ENCODE data around the gene PEX11B.

PEX11B gene

GRCh38 chr1:145944532-145944931 is 26.0 kb upstream of the PEX11B start:
- Histone ChIP-seq H4K20me1 (ENCODE audit: insufficient read depth, low read length) (no peaks in the 10 kb centered on the region; the same call in 1 of the 2 replicates), H3K36me3 (ENCODE audit: insufficient read depth, low read length) (peaks cover 56% of the 10 kb centered on the region), H3K4me1 (ENCODE audit: insufficient read depth, low read length) (no peaks in the 10 kb centered on the region), H3K27ac (ENCODE audit: low read length) (no peak overlapping the region), H2AFZ (ENCODE audit: low read depth, low read length) (no peak overlapping the region), H3K27me3 (ENCODE audit: insufficient read depth, low read length, poor library complexity) (no peaks in the 10 kb centered on the region), H3K4me2 (ENCODE audit: insufficient read depth, low read length) (no peak overlapping the region), H3K9ac (ENCODE audit: low read depth, low read length) (no peak overlapping the region), H3K79me2 (ENCODE audit: insufficient read depth, low read length) (peaks cover 10% of the 10 kb centered on the region; the same call in 1 of the 2 replicates), H3K4me3 (ENCODE audit: low read depth in 1 of 2, low read length in 2 of 2) (no peak overlapping the region), H3K9me3 (ENCODE audit: insufficient read depth, low read length, severe bottlenecking) (no peaks in the 10 kb centered on the region)
- DNase-seq = no peak
- no peak for TF ChIP-seq EZH2 (IDR thresholded peaks at IDR 0.05; ENCODE audit: borderline replicate concordance, low read depth, low read length, severe bottlenecking)
- no peak for ATAC-seq (ENCODE audit: insufficient read depth, low read depth)

- Histone ChIP-seq H3K9ac (ENCODE audit: low read depth, low read length) (no peak overlapping the region), H3K27ac (ENCODE audit: low read length) (no peak overlapping the region), H2AFZ (ENCODE audit: low read depth, low read length) (no peak overlapping the region), H3K9me3 (ENCODE audit: insufficient read depth, low read length, severe bottlenecking) (no peaks in the 10 kb centered on the region), H4K20me1 (ENCODE audit: insufficient read depth, low read length) (no peaks in the 10 kb centered on the region), H3K4me1 (ENCODE audit: insufficient read depth, low read length) (no peaks in the 10 kb centered on the region), H3K4me3 (ENCODE audit: low read depth in 1 of 2, low read length in 2 of 2) (no peak overlapping the region), H3K79me2 (ENCODE audit: insufficient read depth, low read length) (peaks cover 5% of the 10 kb centered on the region; the same call in 1 of the 2 replicates), H3K4me2 (ENCODE audit: insufficient read depth, low read length) (no peak overlapping the region), H3K36me3 (ENCODE audit: insufficient read depth, low read length) (peaks cover 55% of the 10 kb centered on the region), H3K27me3 (ENCODE audit: insufficient read depth, low read length, poor library complexity) (no peaks in the 10 kb centered on the region)
- no peak for ATAC-seq (ENCODE audit: insufficient read depth, low read depth)
- TF ChIP-seq EZH2 (IDR thresholded peaks at IDR 0.05; ENCODE audit: borderline replicate concordance, low read depth, low read length, severe bottlenecking) (no peak), CTCF (IDR thresholded peaks at IDR 0.05; ENCODE audit: borderline replicate concordance, extremely low read depth, low read length, poor library complexity, severe bottlenecking) (no peak)
- no peak for DNase-seq
Observed at GRCh38 chr1:145942871-145943270, 24.4 kb upstream of the PEX11B start.

- H2AFZ ChIP-seq (ENCODE audit: low read depth, low read length) = no peak overlapping the region
- H3K9ac ChIP-seq (ENCODE audit: low read depth, low read length) = no peak overlapping the region
- H3K27me3 ChIP-seq (ENCODE audit: insufficient read depth, low read length, poor library complexity) = no peaks in the 10 kb centered on the region
- no peaks in the 10 kb centered on the region for H3K9me3 ChIP-seq (ENCODE audit: insufficient read depth, low read length, severe bottlenecking)
- H3K36me3 ChIP-seq (ENCODE audit: insufficient read depth, low read length) = peaks cover 54% of the 10 kb centered on the region
- no peaks in the 10 kb centered on the region for H3K4me1 ChIP-seq (ENCODE audit: insufficient read depth, low read length)
- DNase-seq = no peak
- H3K4me3 ChIP-seq (ENCODE audit: low read depth in 1 of 2, low read length in 2 of 2) = no peak overlapping the region
- no peak overlapping the region for H3K4me2 ChIP-seq (ENCODE audit: insufficient read depth, low read length)
- TF ChIP-seq CTCF (IDR thresholded peaks at IDR 0.05; ENCODE audit: borderline replicate concordance, extremely low read depth, low read length, poor library complexity, severe bottlenecking) (no peak), EZH2 (IDR thresholded peaks at IDR 0.05; ENCODE audit: borderline replicate concordance, low read depth, low read length, severe bottlenecking) (no peak)
- H3K27ac ChIP-seq (ENCODE audit: low read length) = no peak overlapping the region
- H4K20me1 ChIP-seq (ENCODE audit: insufficient read depth, low read length) = no peaks in the 10 kb centered on the region
- peaks cover 5% of the 10 kb centered on the region; the same call in 1 of the 2 replicates for H3K79me2 ChIP-seq (ENCODE audit: insufficient read depth, low read length)
- ATAC-seq (ENCODE audit: insufficient read depth, low read depth) = no peak
Observed at GRCh38 chr1:145942405-145942804, 23.9 kb upstream of the PEX11B start.

GRCh38 chr1:145937436-145937835 is 18.9 kb upstream of the PEX11B start:
- H3K4me1 ChIP-seq (ENCODE audit: insufficient read depth, low read length) = no peaks in the 10 kb centered on the region
- H3K4me2 ChIP-seq (ENCODE audit: insufficient read depth, low read length) = no peak overlapping the region
- no peak overlapping the region for H3K27ac ChIP-seq (ENCODE audit: low read length)
- no peak for ATAC-seq (ENCODE audit: insufficient read depth, low read depth)
- H3K9me3 ChIP-seq (ENCODE audit: insufficient read depth, low read length, severe bottlenecking) = no peaks in the 10 kb centered on the region
- TF ChIP-seq CTCF (IDR thresholded peaks at IDR 0.05; ENCODE audit: borderline replicate concordance, extremely low read depth, low read length, poor library complexity, severe bottlenecking) = no peak
- H3K36me3 ChIP-seq (ENCODE audit: insufficient read depth, low read length) = peaks cover 54% of the 10 kb centered on the region
- H3K27me3 ChIP-seq (ENCODE audit: insufficient read depth, low read length, poor library complexity) = no peaks in the 10 kb centered on the region
- no peaks in the 10 kb centered on the region for H3K79me2 ChIP-seq (ENCODE audit: insufficient read depth, low read length)
- no peak overlapping the region for H2AFZ ChIP-seq (ENCODE audit: low read depth, low read length)
- DNase-seq = no peak
- H3K4me3 ChIP-seq (ENCODE audit: low read depth in 1 of 2, low read length in 2 of 2) = no peak overlapping the region
- no peak overlapping the region for H3K9ac ChIP-seq (ENCODE audit: low read depth, low read length)
- no peaks in the 10 kb centered on the region for H4K20me1 ChIP-seq (ENCODE audit: insufficient read depth, low read length)

Measured in DND-41 (cell line).